Skeletal muscle satellite cell (primary cell): Measurements from ENCODE around the gene MAML3.

Experiments used
- H3K27me3 ChIP-seq: 2 replicates; pipeline ENCODE4 v1.7.0; 2013; ENCODE audit warnings: low read length; ENCODE audit not compliant: control insufficient read depth, insufficient read depth
- H3K36me3 ChIP-seq: 2 replicates; pipeline ENCODE4 v1.7.0; 2013; ENCODE audit warnings: mild to moderate bottlenecking, control low read depth, low read length; ENCODE audit not compliant: insufficient read depth
- H3K4me1 ChIP-seq: 2 replicates; pipeline ENCODE4 v1.7.0; 2013; ENCODE audit warnings: low read length; ENCODE audit not compliant: control insufficient read depth, insufficient read depth
- H3K4me2 ChIP-seq: 2 replicates; pipeline ENCODE4 v1.7.0; 2013; ENCODE audit warnings: mild to moderate bottlenecking, low read length
- H3K4me3 ChIP-seq: 2 replicates; pipeline ENCODE4 v1.7.0; 2013; ENCODE audit warnings: low read length
- H3K9ac ChIP-seq: 2 replicates; pipeline ENCODE4 v1.7.0; 2013; ENCODE audit warnings: mild to moderate bottlenecking, low read depth, low read length, moderate library complexity
- H3K9me3 ChIP-seq: replicated peaks from 2 replicates; pipeline ENCODE4 v1.7.0; 2013; ENCODE audit warnings: mild to moderate bottlenecking, control low read depth, low read length

The MAML3 gene

DNA sequence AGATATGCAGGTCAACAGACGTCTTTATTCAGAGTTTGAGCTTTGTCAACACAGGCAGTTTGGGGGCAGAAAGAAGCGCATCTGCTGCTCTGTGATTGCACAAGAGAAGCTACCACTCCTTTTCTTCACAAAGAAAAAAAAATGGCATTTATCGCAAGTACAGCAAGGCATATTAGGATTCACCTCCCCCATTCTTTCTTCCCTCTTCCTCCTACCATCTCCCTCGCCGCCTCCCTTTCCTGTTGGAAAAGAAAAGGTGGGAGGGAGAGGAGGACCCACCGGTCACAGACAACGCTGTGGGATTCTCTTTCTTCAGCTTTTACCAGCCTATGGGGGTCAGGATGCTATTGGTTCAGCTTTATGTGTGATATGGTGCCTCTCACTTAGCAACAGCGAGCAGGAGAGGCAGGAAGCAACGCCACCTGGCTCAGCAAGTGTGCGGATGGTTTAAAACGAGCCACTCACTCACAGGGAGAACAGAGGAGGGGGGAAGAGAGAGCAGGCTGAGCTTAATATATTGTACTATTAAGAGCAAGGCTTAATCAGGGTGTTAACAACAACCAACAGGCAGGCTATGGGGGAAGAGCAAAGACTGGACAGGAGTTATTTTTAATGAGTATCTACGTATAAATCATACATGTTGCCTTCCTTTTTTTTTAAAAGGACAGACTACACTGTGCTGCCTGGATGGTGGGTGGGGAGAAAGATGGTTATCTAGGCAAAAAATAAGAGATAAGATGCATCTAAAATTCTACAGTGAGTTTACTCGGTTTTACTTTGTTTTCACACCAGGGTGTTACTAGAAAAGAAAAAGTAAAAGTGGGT is 104.7 kb downstream of the MAML3 start:
- H3K4me1 ChIP-seq, result peaks cover 22% of the 10 kb centered on the region
- peak overlapping the region; percentile 64 for H3K4me3 ChIP-seq
- H3K36me3 ChIP-seq, result no peaks in the 10 kb centered on the region
- H3K9me3 ChIP-seq, result no peaks in the 10 kb centered on the region
- peak overlapping the region; percentile 43 for H3K9ac ChIP-seq
- peak overlapping the region; percentile 87 for H3K4me2 ChIP-seq
- no peaks in the 10 kb centered on the region for H3K27me3 ChIP-seq

DNA sequence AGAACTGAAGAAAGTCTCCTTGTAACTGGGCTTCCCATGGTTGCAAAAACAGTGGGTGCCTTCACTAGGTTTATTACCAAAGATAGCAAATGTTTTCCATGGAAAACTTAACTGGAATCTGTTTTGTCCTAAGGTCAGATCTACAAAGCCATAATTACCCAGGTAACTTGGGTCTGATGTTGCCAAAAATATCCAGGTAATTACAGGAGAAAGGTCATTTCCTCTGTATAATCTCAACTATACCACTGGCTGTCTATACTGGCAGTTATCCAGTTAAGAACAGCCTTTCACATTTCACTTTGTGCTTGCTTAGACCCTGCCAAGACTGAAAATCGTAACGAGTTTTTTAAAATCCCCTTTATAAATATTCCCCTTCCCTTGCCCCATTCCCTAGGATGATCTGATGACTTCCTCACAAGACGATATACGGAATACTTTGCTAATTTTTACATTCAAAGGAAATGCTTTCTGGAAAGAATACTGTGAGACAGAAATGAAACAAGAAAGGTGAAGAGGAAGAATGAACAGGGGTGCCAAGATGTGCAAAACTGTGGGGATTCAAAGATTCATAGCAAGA is 105.5 kb downstream of the MAML3 start:
- Histone ChIP-seq H3K27me3 (no peaks in the 10 kb centered on the region), H3K9me3 (no peaks in the 10 kb centered on the region), H3K9ac (no peak overlapping the region), H3K4me3 (no peak overlapping the region), H3K36me3 (no peaks in the 10 kb centered on the region), H3K4me2 (peak overlapping the region; percentile 87), H3K4me1 (peaks cover 22% of the 10 kb centered on the region)

DNA sequence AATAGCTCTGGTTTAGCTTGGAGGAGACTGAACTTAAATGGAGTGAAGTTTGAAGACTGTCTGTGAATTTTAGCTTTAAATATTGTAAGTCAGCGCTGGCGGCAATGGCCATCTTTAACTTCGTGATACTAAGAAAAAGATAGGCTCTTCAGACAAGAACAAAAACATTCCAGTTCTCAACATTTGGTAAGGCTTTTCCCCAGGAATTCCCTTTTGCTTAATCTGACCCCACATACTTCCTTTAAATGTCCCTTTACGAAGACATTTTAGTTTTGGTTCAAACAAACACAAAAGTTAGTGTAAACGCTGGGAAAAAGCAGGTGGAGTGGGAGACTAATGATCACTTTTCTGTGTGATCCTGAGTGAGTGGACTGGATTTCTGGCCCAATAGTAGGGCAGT is 106.2 kb downstream of the MAML3 start:
- H3K4me1 ChIP-seq, result peaks cover 22% of the 10 kb centered on the region
- H3K4me3 ChIP-seq, result no peak overlapping the region
- no peak overlapping the region for H3K9ac ChIP-seq
- no peaks in the 10 kb centered on the region for H3K9me3 ChIP-seq
- H3K4me2 ChIP-seq, result no peak overlapping the region
- no peaks in the 10 kb centered on the region for H3K36me3 ChIP-seq
- H3K27me3 ChIP-seq, result no peaks in the 10 kb centered on the region

DNA sequence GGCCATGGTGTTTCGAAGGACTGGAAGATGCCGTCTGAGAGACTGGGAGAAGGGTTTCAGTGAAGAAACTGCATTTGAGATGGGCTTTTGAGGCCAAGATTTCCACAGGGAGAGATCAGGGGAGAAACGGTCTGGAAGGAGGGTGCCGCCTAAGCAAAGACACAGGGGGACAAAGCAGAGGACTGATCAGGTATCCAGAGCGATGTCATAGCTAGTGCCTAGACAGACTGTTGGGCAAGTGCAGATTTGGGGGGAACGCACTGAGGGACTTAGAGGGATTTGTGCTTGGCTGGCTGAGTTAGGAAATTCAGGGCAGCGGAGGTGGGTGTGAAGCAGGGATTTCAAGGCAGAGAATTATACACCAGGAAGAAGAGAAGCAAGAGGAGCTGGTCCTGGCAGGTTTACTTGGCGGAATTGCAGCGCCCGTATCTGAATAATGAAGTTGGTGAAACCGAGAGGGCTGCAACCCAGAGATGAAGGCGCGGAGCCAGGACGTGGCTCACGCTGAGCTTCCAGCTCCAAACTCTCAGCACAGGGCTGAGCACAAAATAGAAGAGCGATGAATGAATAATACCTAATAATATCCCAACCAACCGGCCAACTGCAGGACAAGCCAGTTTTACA is 106.9 kb downstream of the MAML3 start:
- Histone ChIP-seq H3K36me3 (no peaks in the 10 kb centered on the region), H3K27me3 (no peaks in the 10 kb centered on the region), H3K4me1 (peaks cover 22% of the 10 kb centered on the region), H3K4me2 (no peak overlapping the region), H3K4me3 (no peak overlapping the region), H3K9ac (no peak overlapping the region), H3K9me3 (no peaks in the 10 kb centered on the region)

DNA sequence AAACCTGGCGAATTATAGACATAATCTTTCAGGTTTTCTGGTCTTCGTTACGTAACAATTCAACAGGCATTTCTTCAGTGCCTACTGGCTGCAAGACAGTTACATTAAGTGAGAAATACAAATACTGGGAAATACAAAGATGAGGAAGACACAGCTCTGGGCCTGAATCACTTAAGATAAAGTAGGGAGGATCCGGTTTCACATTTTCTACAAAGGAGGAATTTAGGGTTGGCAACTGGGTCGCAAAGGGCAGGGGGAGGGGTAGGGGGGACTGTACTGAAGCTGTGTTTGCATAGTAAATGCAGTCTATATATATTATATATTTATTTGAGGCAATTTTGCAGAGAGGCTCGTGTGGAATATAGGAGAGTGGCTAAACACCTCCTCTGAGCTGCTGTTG is 107.4 kb downstream of the MAML3 start:
- Histone ChIP-seq H3K36me3 (no peaks in the 10 kb centered on the region), H3K4me3 (no peak overlapping the region), H3K4me2 (no peak overlapping the region), H3K4me1 (peaks cover 22% of the 10 kb centered on the region), H3K9me3 (no peaks in the 10 kb centered on the region), H3K9ac (no peak overlapping the region), H3K27me3 (no peaks in the 10 kb centered on the region)

DNA sequence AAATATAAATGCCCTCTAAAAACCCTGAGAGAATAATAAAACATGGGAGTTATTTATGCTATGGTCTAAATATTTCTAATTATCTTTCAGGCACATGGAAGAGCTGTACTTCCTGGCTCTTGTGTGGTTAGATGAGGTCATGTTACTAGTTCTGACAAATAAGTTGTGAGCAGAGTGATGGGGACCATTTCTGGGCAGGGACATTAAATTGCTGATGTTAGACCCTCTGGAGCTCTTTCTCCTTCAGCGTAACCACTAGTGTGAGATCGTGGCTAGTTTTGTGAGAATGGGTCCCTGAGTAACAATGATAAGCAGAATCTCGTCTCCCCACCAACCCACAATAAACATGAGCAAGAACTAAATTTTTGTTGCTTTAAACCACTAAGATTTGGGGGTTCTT is 108.0 kb downstream of the MAML3 start:
- no peaks in the 10 kb centered on the region for H3K27me3 ChIP-seq
- H3K9ac ChIP-seq, result no peak overlapping the region
- no peaks in the 10 kb centered on the region for H3K9me3 ChIP-seq
- no peaks in the 10 kb centered on the region for H3K36me3 ChIP-seq
- no peak overlapping the region for H3K4me3 ChIP-seq
- no peak overlapping the region for H3K4me2 ChIP-seq
- peaks cover 22% of the 10 kb centered on the region for H3K4me1 ChIP-seq

DNA sequence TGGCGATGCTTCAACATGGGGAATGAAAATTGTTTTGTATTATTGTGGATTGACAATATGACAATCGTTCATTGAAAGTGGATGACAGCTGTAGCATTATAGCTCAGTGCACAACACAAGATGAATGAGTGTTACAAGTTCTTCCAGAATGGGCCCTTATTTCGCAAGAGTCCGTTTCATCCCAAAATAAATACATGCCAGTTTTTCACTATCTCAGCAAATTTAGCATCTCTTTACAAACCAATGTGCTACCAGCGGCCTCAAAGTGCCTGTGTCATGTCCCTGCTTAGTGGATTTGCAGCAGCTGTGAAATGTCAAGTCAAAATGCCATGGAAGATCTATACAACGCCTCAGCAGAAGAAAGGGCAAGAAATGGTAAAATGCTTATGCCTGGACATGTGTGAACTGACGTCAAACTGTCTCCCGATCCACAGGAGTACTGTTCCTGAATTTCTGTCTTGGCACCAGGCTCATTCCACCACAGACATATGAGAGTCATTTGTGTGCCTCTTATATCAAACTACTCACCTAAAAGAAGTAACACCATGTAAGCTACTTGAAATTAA is 109.6 kb downstream of the MAML3 start:
- H3K27me3 ChIP-seq, result no peaks in the 10 kb centered on the region
- H3K36me3 ChIP-seq, result no peaks in the 10 kb centered on the region
- no peaks in the 10 kb centered on the region for H3K9me3 ChIP-seq
- H3K4me3 ChIP-seq, result no peak overlapping the region
- no peak overlapping the region for H3K4me2 ChIP-seq
- peaks cover 15% of the 10 kb centered on the region for H3K4me1 ChIP-seq
- no peak overlapping the region for H3K9ac ChIP-seq

DNA sequence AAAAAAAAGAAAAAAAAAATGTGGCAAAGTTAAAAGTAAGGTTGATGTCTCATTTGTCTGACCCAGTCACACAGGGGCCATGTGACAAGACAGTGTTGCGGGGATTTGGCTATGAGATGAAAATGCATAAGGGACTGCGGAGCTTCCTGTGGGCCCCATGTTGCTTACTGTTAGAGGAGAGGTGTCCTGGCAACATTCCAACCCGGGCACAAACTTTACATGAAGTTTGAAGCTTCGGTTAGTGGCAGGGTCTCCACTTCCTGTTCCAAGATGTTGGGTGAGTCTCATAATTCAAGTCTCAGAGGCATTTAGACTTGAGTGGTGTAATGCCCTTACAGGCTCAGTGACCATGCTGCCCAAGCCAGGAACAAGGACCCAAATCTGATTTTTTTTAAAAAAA is 111.3 kb downstream of the MAML3 start:
- Histone ChIP-seq H3K27me3 (no peaks in the 10 kb centered on the region), H3K4me2 (no peak overlapping the region), H3K4me1 (peaks cover 13% of the 10 kb centered on the region), H3K36me3 (no peaks in the 10 kb centered on the region), H3K4me3 (no peak overlapping the region), H3K9me3 (no peaks in the 10 kb centered on the region), H3K9ac (no peak overlapping the region)

DNA sequence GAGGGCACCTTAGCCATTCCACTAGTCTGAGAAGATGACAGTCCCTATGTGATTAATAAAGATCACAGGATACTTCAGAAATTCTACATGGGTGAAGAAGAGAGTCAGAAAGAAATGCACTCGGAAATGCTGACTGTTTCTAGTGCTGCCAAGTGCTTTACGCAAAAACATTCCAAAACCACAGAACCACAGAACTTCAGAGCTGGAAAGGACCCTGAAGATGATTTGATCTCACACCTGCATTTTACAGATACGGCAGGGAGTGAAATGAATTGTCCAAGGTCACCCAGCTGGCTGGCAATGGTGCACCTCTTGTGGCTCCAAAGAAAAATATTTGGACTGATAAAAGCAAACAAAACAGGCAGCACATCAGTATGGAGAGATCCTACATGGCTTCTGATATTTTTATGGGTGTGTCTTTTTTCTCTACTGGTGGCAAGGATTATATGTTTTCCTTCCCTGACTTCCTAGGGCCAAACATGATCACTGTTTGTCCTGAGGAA is 115.9 kb downstream of the MAML3 start:
- no peaks in the 10 kb centered on the region for H3K27me3 ChIP-seq
- H3K9me3 ChIP-seq, result no peaks in the 10 kb centered on the region
- peak overlapping the region; percentile 57 for H3K4me2 ChIP-seq
- peaks cover 26% of the 10 kb centered on the region for H3K4me1 ChIP-seq
- peak overlapping the region; percentile 60 for H3K9ac ChIP-seq
- no peak overlapping the region for H3K4me3 ChIP-seq
- no peaks in the 10 kb centered on the region for H3K36me3 ChIP-seq

DNA sequence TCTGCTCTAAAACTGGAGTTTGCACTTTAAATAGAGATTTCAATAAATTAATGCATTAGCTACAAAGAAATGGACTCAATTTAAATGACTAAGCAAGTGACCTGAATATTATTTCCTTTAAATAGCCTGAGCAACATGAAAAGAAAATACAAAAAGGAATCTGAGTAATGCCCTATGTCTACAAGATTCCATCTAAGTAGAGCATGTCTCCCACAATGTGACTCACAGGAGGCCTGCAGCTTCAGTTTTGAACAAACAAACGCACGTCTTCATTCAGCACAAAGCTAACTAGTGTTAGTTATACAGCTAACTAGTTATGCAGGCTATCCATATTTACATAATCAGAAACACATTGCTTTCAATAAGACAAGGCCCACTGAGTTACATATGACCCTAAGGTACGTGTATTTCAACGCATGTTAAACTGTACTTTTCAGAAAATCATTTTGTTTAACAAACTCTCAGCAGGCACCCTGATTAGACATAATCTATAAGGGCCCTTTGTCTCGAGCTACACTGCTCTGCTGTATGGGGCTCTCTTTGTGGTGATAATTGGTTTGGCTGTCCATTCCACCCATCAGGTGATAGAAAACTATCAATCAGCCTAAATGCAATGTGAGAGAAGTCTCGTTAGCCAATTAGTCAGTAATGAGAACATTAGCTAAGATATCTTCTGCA is 116.5 kb downstream of the MAML3 start:
- no peaks in the 10 kb centered on the region for H3K9me3 ChIP-seq
- H3K36me3 ChIP-seq, result no peaks in the 10 kb centered on the region
- peak overlapping the region; percentile 57 for H3K4me2 ChIP-seq
- H3K9ac ChIP-seq, result peak overlapping the region; percentile 60
- H3K27me3 ChIP-seq, result no peaks in the 10 kb centered on the region
- peaks cover 26% of the 10 kb centered on the region for H3K4me1 ChIP-seq
- peak overlapping the region; percentile 16 for H3K4me3 ChIP-seq

DNA sequence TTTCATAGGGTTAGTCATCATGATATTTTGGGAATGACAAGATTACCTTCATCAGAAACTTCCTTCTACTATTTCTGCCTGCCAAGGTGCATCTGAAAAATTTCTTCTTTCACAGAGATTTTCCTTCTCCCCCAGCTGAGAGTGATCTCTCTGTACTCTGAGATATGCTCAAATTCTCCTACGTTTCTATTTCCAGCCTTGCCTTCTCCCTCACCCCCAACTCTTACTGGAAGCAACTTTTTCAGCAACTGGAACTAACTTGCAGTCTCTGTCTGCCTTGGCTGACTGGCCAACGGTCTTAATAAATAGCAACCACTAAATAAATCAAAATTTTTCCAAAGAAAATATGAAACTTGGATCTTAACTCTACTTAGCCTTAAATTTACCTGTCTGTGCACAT is 122.3 kb downstream of the MAML3 start:
- no peak overlapping the region for H3K4me2 ChIP-seq
- H3K36me3 ChIP-seq, result no peaks in the 10 kb centered on the region
- H3K27me3 ChIP-seq, result no peaks in the 10 kb centered on the region
- H3K9ac ChIP-seq, result no peak overlapping the region
- no peaks in the 10 kb centered on the region for H3K9me3 ChIP-seq
- no peak overlapping the region for H3K4me3 ChIP-seq
- peaks cover 8% of the 10 kb centered on the region for H3K4me1 ChIP-seq
